GM12878 (cell line): ENCODE results near the gene TBCD. TPM values are rescaled to one million over a fixed set of nuclear protein-coding genes. Genes with fewer than 3 reads are reported as not detected.
A peak's percentile ranks its signal among the peaks of the same experiment; 100 is the strongest.

Experiments used
- BRCA1 ChIP-seq: IDR thresholded peaks from 2 replicates; pipeline ENCODE4 v1.6.1; 2011; ENCODE audit warnings: low read depth, low read length, improper control_type of control experiment
- CEBPB ChIP-seq, 2 experiments: fragments of 150-350 bp in 1 of 2; IDR thresholded peaks; 2 replicates each; pipeline ENCODE4 v1.6.1; 2012 to 2014; ENCODE audit warnings: low read depth in 2 of 2, low read length in 2 of 2, borderline replicate concordance in 1 of 2, inconsistent platforms in 1 of 2
- EP300 ChIP-seq, 2 experiments: fragments of 150-350 bp in 1 of 2; IDR thresholded peaks; 2 replicates each; pipeline ENCODE4 v1.6.1; 2011 to 2012; ENCODE audit warnings: low read depth in 2 of 2, low read length in 2 of 2, borderline replicate concordance in 1 of 2, improper control_type of control experiment in 1 of 2, inconsistent platforms in 1 of 2; ENCODE audit not compliant: control insufficient read depth in 1 of 2
- ESRRA ChIP-seq: IDR thresholded peaks from 2 replicates; pipeline ENCODE4 v1.6.1; 2012; ENCODE audit warnings: mild to moderate bottlenecking, low read length, improper control_type of control experiment
- MEF2A ChIP-seq: IDR thresholded peaks from 2 replicates; pipeline ENCODE4 v1.6.1; 2011; ENCODE audit warnings: low read depth, mild to moderate bottlenecking, low read length, moderate library complexity; ENCODE audit not compliant: insufficient read depth
- MXI1 ChIP-seq: fragments of 150-350 bp; IDR thresholded peaks from 2 replicates; pipeline ENCODE4 v1.6.1; 2011; ENCODE audit warnings: low read depth, mild to moderate bottlenecking, inconsistent platforms, low read length, improper control_type of control experiment
- SIX5 ChIP-seq: IDR thresholded peaks from 2 replicates; pipeline ENCODE4 v1.6.1; 2011; ENCODE audit warnings: mild to moderate bottlenecking, low read depth, low read length, moderate library complexity; ENCODE audit not compliant: severe bottlenecking
- SMAD1 ChIP-seq: fragments of 450-650 bp; IDR thresholded peaks from 2 replicates; pipeline ENCODE4 v1.6.1; 2018; ENCODE audit warnings: mild to moderate bottlenecking, low read depth; ENCODE audit not compliant: partially characterized antibody
- SMARCA5 ChIP-seq: fragments of 450-650 bp; IDR thresholded peaks from 2 replicates; pipeline ENCODE4 v1.6.1; 2017; ENCODE audit warnings: mild to moderate bottlenecking
- polyA plus RNA-seq, 11 experiments: library from polyadenylated mRNA; depleted of rRNA in 4 of 11; unstranded in 6 of 11; stranded (reverse) in 5 of 11; fragments of >200 nt; fragmentation: Nextera tagmentation in 4 of 11; fragmentation: Illumina TruSeq in 1 of 11; extraction: Ambion mirVana in 4 of 11; extraction: Trizol in 1 of 11; gene quantifications; 1 replicate in 1 of 11; 2 replicates in 10 of 11; pipeline versions ENCODE4 v1.2.1 to v1.2.3, GENCODE V29; 2011 to 2016; ENCODE audit warnings: inconsistent platforms in 2 of 11, missing spikeins in 2 of 11, low read depth in 1 of 11
- total RNA-seq, 4 experiments: library from RNA; depleted of rRNA in 3 of 4; stranded (reverse); fragments of >200 nt in 3 of 4; fragmentation: Illumina TruSeq in 1 of 4; extraction: Trizol in 1 of 4; gene quantifications; 2 replicates each; pipeline versions ENCODE4 v1.2.1 to v1.2.3, GENCODE V29; 2013 to 2021
- TF ChIP-seq, protein P1 (sequence below): fragments of 450-650 bp; IDR thresholded peaks from 2 replicates; pipeline ENCODE4 v1.6.1; 2017; ENCODE audit warnings: mild to moderate bottlenecking, moderate library complexity
- TF ChIP-seq, protein P2 (sequence below): IDR thresholded peaks from 2 replicates; pipeline ENCODE4 v1.6.1; 2012; ENCODE audit warnings: low read depth, low read length, improper control_type of control experiment
- TF ChIP-seq, protein P3 (sequence below): IDR thresholded peaks from 2 replicates; pipeline ENCODE4 v1.6.1; 2011; ENCODE audit warnings: mild to moderate bottlenecking, low read depth, low read length, moderate library complexity; ENCODE audit not compliant: insufficient replicate concordance
- TF ChIP-seq, protein P4 (sequence below): IDR thresholded peaks from 2 replicates; pipeline ENCODE4 v1.6.1; 2011; ENCODE audit warnings: borderline replicate concordance, low read depth, mild to moderate bottlenecking, moderate library complexity, low read length; ENCODE audit not compliant: insufficient read depth, poor library complexity, severe bottlenecking
- TF ChIP-seq, protein P5 (sequence below): fragments of 450-650 bp; conservative IDR thresholded peaks from 2 replicates; pipeline ENCODE4 v1.6.1; 2017; ENCODE audit warnings: mild to moderate bottlenecking, moderate library complexity

The TBCD gene
- total and polyA plus RNA-seq, 10 of the 15 experiments (the other 5 are each of a cell fraction or from before 2014, with no cell fraction given) = 10.3 to 114 (median 52.4) TPM

DNA sequence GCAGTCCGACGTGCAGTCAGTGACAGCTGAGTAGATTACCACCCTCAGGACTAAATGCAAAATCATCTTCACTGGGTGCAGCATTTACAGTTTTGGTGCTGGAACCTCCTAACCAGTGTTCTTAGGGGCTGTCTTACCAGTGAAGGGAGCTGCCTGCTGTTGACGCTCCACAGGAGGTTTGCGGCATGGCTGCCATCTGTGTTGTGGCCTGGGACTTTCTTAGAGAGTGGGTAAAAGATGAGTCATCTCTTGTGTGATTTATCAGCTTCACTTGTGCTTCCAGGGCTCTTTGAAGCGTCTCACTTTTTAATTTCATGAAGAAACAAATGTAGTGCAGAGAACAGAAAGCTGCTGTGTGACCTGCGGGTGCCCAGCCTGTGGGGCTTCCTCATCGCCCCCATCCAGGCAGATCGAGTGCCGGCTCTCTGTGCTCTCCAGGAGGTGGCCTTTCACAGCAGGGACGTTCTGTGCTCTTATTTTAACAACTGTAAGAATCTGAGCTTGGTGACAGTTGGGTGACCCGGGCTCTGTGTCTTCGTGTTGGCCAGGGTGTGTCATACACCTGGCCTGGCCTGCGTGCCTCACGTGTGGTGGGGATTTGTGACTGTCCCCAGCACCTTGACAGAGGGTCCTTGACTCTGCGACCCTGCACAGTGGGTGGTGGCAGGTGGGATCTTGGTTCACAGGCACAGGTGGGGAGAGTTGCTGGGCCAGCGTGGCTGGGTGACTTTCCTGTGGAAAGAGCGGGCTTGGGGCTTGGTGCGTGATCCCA is 112.3 kb downstream of the TBCD start (continued):
- 0 out of 2 replicates have a peak, but pooled peaks have one; percentile 58 for TF ChIP-seq MEF2A
- TF ChIP-seq BRCA1 = no peak
- no peak for TF ChIP-seq ESRRA
- TF ChIP-seq SMARCA5 = peak; percentile 60
- TF ChIP-seq, protein P1, sequence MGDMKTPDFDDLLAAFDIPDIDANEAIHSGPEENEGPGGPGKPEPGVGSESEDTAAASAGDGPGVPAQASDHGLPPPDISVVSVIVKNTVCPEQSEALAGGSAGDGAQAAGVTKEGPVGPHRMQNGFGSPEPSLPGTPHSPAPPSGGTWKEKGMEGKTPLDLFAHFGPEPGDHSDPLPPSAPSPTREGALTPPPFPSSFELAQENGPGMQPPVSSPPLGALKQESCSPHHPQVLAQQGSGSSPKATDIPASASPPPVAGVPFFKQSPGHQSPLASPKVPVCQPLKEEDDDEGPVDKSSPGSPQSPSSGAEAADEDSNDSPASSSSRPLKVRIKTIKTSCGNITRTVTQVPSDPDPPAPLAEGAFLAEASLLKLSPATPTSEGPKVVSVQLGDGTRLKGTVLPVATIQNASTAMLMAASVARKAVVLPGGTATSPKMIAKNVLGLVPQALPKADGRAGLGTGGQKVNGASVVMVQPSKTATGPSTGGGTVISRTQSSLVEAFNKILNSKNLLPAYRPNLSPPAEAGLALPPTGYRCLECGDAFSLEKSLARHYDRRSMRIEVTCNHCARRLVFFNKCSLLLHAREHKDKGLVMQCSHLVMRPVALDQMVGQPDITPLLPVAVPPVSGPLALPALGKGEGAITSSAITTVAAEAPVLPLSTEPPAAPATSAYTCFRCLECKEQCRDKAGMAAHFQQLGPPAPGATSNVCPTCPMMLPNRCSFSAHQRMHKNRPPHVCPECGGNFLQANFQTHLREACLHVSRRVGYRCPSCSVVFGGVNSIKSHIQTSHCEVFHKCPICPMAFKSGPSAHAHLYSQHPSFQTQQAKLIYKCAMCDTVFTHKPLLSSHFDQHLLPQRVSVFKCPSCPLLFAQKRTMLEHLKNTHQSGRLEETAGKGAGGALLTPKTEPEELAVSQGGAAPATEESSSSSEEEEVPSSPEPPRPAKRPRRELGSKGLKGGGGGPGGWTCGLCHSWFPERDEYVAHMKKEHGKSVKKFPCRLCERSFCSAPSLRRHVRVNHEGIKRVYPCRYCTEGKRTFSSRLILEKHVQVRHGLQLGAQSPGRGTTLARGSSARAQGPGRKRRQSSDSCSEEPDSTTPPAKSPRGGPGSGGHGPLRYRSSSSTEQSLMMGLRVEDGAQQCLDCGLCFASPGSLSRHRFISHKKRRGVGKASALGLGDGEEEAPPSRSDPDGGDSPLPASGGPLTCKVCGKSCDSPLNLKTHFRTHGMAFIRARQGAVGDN = peak; percentile 70
- no peak for TF ChIP-seq SMAD1
- TF ChIP-seq EP300 (IDR thresholded peaks at IDR 0.05; ENCODE audit: borderline replicate concordance in 1 of 2, control insufficient read depth in 1 of 2, low read depth in 2 of 2, low read length in 2 of 2) = peak; percentile 82 to 91
- TF ChIP-seq, protein P2, sequence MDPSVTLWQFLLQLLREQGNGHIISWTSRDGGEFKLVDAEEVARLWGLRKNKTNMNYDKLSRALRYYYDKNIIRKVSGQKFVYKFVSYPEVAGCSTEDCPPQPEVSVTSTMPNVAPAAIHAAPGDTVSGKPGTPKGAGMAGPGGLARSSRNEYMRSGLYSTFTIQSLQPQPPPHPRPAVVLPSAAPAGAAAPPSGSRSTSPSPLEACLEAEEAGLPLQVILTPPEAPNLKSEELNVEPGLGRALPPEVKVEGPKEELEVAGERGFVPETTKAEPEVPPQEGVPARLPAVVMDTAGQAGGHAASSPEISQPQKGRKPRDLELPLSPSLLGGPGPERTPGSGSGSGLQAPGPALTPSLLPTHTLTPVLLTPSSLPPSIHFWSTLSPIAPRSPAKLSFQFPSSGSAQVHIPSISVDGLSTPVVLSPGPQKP = no peak
- TF ChIP-seq CEBPB (IDR thresholded peaks at IDR 0.05; ENCODE audit: borderline replicate concordance in 1 of 2, low read depth in 2 of 2, low read length in 2 of 2) = no peak
- TF ChIP-seq, protein P3, sequence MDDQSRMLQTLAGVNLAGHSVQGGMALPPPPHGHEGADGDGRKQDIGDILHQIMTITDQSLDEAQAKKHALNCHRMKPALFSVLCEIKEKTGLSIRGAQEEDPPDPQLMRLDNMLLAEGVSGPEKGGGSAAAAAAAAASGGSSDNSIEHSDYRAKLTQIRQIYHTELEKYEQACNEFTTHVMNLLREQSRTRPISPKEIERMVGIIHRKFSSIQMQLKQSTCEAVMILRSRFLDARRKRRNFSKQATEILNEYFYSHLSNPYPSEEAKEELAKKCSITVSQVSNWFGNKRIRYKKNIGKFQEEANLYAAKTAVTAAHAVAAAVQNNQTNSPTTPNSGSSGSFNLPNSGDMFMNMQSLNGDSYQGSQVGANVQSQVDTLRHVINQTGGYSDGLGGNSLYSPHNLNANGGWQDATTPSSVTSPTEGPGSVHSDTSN = peak; percentile 58
- TF ChIP-seq SIX5 = no peak
- peak; percentile 69 for TF ChIP-seq MXI1
- TF ChIP-seq, protein P4, sequence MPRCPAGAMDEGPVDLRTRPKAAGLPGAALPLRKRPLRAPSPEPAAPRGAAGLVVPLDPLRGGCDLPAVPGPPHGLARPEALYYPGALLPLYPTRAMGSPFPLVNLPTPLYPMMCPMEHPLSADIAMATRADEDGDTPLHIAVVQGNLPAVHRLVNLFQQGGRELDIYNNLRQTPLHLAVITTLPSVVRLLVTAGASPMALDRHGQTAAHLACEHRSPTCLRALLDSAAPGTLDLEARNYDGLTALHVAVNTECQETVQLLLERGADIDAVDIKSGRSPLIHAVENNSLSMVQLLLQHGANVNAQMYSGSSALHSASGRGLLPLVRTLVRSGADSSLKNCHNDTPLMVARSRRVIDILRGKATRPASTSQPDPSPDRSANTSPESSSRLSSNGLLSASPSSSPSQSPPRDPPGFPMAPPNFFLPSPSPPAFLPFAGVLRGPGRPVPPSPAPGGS = peak; percentile 76
- TF ChIP-seq, protein P5, sequence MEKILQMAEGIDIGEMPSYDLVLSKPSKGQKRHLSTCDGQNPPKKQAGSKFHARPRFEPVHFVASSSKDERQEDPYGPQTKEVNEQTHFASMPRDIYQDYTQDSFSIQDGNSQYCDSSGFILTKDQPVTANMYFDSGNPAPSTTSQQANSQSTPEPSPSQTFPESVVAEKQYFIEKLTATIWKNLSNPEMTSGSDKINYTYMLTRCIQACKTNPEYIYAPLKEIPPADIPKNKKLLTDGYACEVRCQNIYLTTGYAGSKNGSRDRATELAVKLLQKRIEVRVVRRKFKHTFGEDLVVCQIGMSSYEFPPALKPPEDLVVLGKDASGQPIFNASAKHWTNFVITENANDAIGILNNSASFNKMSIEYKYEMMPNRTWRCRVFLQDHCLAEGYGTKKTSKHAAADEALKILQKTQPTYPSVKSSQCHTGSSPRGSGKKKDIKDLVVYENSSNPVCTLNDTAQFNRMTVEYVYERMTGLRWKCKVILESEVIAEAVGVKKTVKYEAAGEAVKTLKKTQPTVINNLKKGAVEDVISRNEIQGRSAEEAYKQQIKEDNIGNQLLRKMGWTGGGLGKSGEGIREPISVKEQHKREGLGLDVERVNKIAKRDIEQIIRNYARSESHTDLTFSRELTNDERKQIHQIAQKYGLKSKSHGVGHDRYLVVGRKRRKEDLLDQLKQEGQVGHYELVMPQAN = no peak; the same call in 1 of the 2 replicates
